H9 (cell line): ENCODE measurements around the gene BOD1L1. TPM values are rescaled to one million over a fixed set of nuclear protein-coding genes. Genes with fewer than 3 reads are reported as not detected.
A peak's percentile ranks its signal among the peaks of the same experiment; 100 is the strongest.

Experiments used
- DNase-seq: peaks from one replicate; pipeline ENCODE4 v3.0.0-alpha.2; 2017
- H2AFZ ChIP-seq: one replicate; pipeline ENCODE4 v1.6.1; 2013; ENCODE audit warnings: mild to moderate bottlenecking, low read length, control low read depth, moderate library complexity
- H2AK5ac ChIP-seq: 2 replicates; pipeline ENCODE4 v1.6.1; 2013; ENCODE audit warnings: low read length, control low read depth, mixed read lengths; ENCODE audit not compliant: insufficient read length
- H2BK120ac ChIP-seq: one replicate; pipeline ENCODE4 v1.6.1; 2013; ENCODE audit warnings: low read depth, mild to moderate bottlenecking, low read length, control low read depth, inconsistent platforms; ENCODE audit not compliant: poor library complexity, severe bottlenecking
- H2BK12ac ChIP-seq: 2 replicates; pipeline ENCODE4 v1.6.1; 2013; ENCODE audit warnings: low read length, control low read depth, mixed read lengths, low read depth; ENCODE audit not compliant: insufficient read length
- H2BK15ac ChIP-seq: 2 replicates; pipeline ENCODE4 v1.6.1; 2013; ENCODE audit warnings: low read depth, low read length, control low read depth
- H2BK20ac ChIP-seq: one replicate; pipeline ENCODE4 v1.6.1; 2013; ENCODE audit warnings: low read depth, mild to moderate bottlenecking, low read length, control low read depth, inconsistent platforms; ENCODE audit not compliant: poor library complexity, severe bottlenecking
- H2BK5ac ChIP-seq: 2 replicates; pipeline ENCODE4 v1.6.1; 2013; ENCODE audit warnings: low read length, control low read depth, mixed read lengths; ENCODE audit not compliant: insufficient read length
- H3K14ac ChIP-seq: 2 replicates; pipeline ENCODE4 v1.6.1; 2013; ENCODE audit warnings: low read length, control low read depth; ENCODE audit not compliant: insufficient read depth
- H3K18ac ChIP-seq: 2 replicates; pipeline ENCODE4 v1.6.1; 2013; ENCODE audit warnings: low read depth, mild to moderate bottlenecking, mixed read lengths, low read length, control low read depth; ENCODE audit not compliant: insufficient read length
- H3K23ac ChIP-seq: 2 replicates; pipeline ENCODE4 v1.6.1; 2013; ENCODE audit warnings: low read length, control low read depth, mixed read lengths, low read depth; ENCODE audit not compliant: insufficient read length
- H3K23me2 ChIP-seq: 2 replicates; pipeline ENCODE4 v1.6.1; 2013; ENCODE audit warnings: low read depth, mild to moderate bottlenecking, mixed read lengths, low read length, control low read depth; ENCODE audit not compliant: insufficient read length, poor library complexity, severe bottlenecking
- H3K27ac ChIP-seq: 2 replicates; pipeline ENCODE4 v1.5.1; 2013; ENCODE audit warnings: low read length, control low read depth, mixed read lengths, low read depth; ENCODE audit not compliant: insufficient read length
- H3K27me3 ChIP-seq: 2 replicates; pipeline ENCODE4 v1.6.1; 2013; ENCODE audit warnings: low read length, control low read depth, inconsistent platforms; ENCODE audit not compliant: insufficient read depth
- H3K4ac ChIP-seq: 2 replicates; pipeline ENCODE4 v1.6.1; 2013; ENCODE audit warnings: low read depth, mild to moderate bottlenecking, control low read depth, inconsistent platforms, low read length, moderate library complexity
- H3K4me1 ChIP-seq: 2 replicates; pipeline ENCODE4 v1.6.1; 2013; ENCODE audit warnings: low read length, control low read depth, inconsistent platforms; ENCODE audit not compliant: insufficient read depth
- H3K4me2 ChIP-seq: 2 replicates; pipeline ENCODE4 v1.6.1; 2013; ENCODE audit warnings: low read length, control low read depth, mixed read lengths; ENCODE audit not compliant: insufficient read length, insufficient read depth
- H3K56ac ChIP-seq: 2 replicates; pipeline ENCODE4 v1.6.1; 2013; ENCODE audit warnings: low read depth, mild to moderate bottlenecking, mixed read lengths, low read length, control low read depth; ENCODE audit not compliant: insufficient read length
- H3K79me1 ChIP-seq: 2 replicates; pipeline ENCODE4 v1.6.1; 2013; ENCODE audit warnings: low read depth, mild to moderate bottlenecking, moderate library complexity, low read length, control low read depth, inconsistent platforms; ENCODE audit not compliant: insufficient read depth, poor library complexity, severe bottlenecking
- H3K79me2 ChIP-seq: 2 replicates; pipeline ENCODE4 v1.6.1; 2013; ENCODE audit warnings: low read length, control low read depth, inconsistent platforms; ENCODE audit not compliant: insufficient read depth
- H3K9ac ChIP-seq: 2 replicates; pipeline ENCODE4 v1.6.1; 2013; ENCODE audit warnings: low read length, control low read depth, mixed read lengths; ENCODE audit not compliant: insufficient read length; ENCODE audit errors: extremely low read depth
- H3K9me3 ChIP-seq: one replicate; pipeline ENCODE4 v1.6.1; 2013; ENCODE audit warnings: low read depth, low read length, inconsistent platforms; ENCODE audit not compliant: control insufficient read depth
- H3T11ph ChIP-seq: one replicate; pipeline ENCODE4 v1.6.1; 2013; ENCODE audit warnings: mild to moderate bottlenecking, low read length, control low read depth, inconsistent platforms
- H4K20me1 ChIP-seq: one replicate; pipeline ENCODE4 v1.6.1; 2013; ENCODE audit not compliant: control insufficient read depth, insufficient read length, insufficient read depth
- H4K5ac ChIP-seq: 2 replicates; pipeline ENCODE4 v1.6.1; 2013; ENCODE audit warnings: low read depth, mild to moderate bottlenecking, mixed read lengths, low read length, control low read depth; ENCODE audit not compliant: insufficient read length
- H4K8ac ChIP-seq: replicated peaks from 2 replicates; pipeline ENCODE4 v1.6.1; 2013; ENCODE audit warnings: low read length, control low read depth, mixed read lengths, low read depth; ENCODE audit not compliant: insufficient read length
- H4K91ac ChIP-seq: 2 replicates; pipeline ENCODE4 v1.6.1; 2013; ENCODE audit warnings: low read depth, mild to moderate bottlenecking, moderate library complexity, mixed read lengths, low read length, control low read depth; ENCODE audit not compliant: insufficient read length
- H3K27ac Mint-ChIP-seq, 3 experiments: 2 replicates in 2 of 3; 3 replicates in 1 of 3; pipeline ENCODE4 v1.8.0; 2020 to 2021; ENCODE audit warnings: mixed read lengths in 3 of 3, mild to moderate bottlenecking in 1 of 3, moderate library complexity in 1 of 3
- H3K27me3 Mint-ChIP-seq: 2 replicates; pipeline ENCODE4 v1.8.0; 2021; ENCODE audit warnings: low read depth, mild to moderate bottlenecking, moderate library complexity, mixed read lengths
- H3K36me3 Mint-ChIP-seq, 3 experiments: 2 replicates in 2 of 3; 3 replicates in 1 of 3; pipeline ENCODE4 v1.8.0; 2020 to 2021; ENCODE audit warnings: low read depth in 3 of 3, mixed read lengths in 3 of 3; ENCODE audit not compliant: insufficient read depth in 1 of 3
- H3K4me1 Mint-ChIP-seq, 2 experiments: 2 replicates each; pipeline ENCODE4 v1.8.0; 2020; ENCODE audit warnings: mixed read lengths in 2 of 2
- H3K4me3 Mint-ChIP-seq, 2 experiments: 2 replicates in 1 of 2; 3 replicates in 1 of 2; pipeline ENCODE4 v1.8.0; 2020 to 2021; ENCODE audit warnings: mild to moderate bottlenecking in 2 of 2, mixed read lengths in 2 of 2, moderate library complexity in 1 of 2
- H3K9me3 Mint-ChIP-seq, 2 experiments: 2 replicates in 1 of 2; 3 replicates in 1 of 2; pipeline ENCODE4 v1.8.0; 2020; ENCODE audit warnings: mild to moderate bottlenecking in 2 of 2, mixed read lengths in 2 of 2, moderate library complexity in 1 of 2
- CTCF ChIP-seq: fragments of 200-600 bp; sonication (generic); conservative IDR thresholded peaks from 3 replicates; pipeline ENCODE4 v1.8.0; 2021; ENCODE audit warnings: antibody characterized with exemption, mild to moderate bottlenecking
- WGBS: extraction: QIAGEN DNeasy Blood & Tissue Kit; methylation state at CpG from one replicate; pipeline ENCODE4 v1.1.7; 2013; ENCODE audit warnings: missing lambda C conversion rate, low lambda C conversion rate, mixed read lengths; ENCODE audit not compliant: insufficient read length; ENCODE audit errors: extremely low coverage; 5-methylcytosine and 5-hydroxymethylcytosine counted together
- total RNA-seq: library from RNA; stranded (reverse); gene quantifications from 2 replicates; pipeline ENCODE4 v1.2.1, GENCODE V29; 2021

The BOD1L1 gene
- total RNA-seq, 1 experiment from 2014 or later: 37.8 TPM

GRCh38 chr4:13547485-13548041 lies 80.0 kb downstream of the BOD1L1 start:
- Histone ChIP-seq H4K5ac (no peak overlapping the region), H2BK120ac (no peak overlapping the region), H2BK20ac (no peak overlapping the region), H3K4ac (no peak overlapping the region), H4K20me1 (peaks cover 3% of the 10 kb centered on the region), H3K9me3 (no peaks in the 10 kb centered on the region), H3K27ac (no peak overlapping the region), H4K8ac (no peak overlapping the region), H2BK15ac (no peak overlapping the region), H3K14ac (no peak overlapping the region), H3K56ac (no peak overlapping the region), H3K9ac (no peak overlapping the region), H2BK5ac (no peak overlapping the region), H3K23me2 (peaks cover 25% of the 10 kb centered on the region), H3K27me3 (peaks cover 39% of the 10 kb centered on the region), H3K23ac (no peak overlapping the region), H2AFZ (no peak overlapping the region), H2AK5ac (no peak overlapping the region), H3K18ac (no peak overlapping the region), H3K79me2 (no peaks in the 10 kb centered on the region), H4K91ac (no peak overlapping the region), H3K4me2 (peak overlapping the region; percentile 72), H3K4me1 (no peaks in the 10 kb centered on the region), H3T11ph (no peak overlapping the region), H2BK12ac (no peak overlapping the region), H3K79me1 (no peaks in the 10 kb centered on the region)
- Mint-ChIP-seq H3K27ac (no peak overlapping the region), H3K36me3 (no peaks in the 10 kb centered on the region; a peak in 1 of 7 replicates), H3K27me3 (peaks cover 92% of the 10 kb centered on the region), H3K4me3 (peak overlapping the region; percentile 81 to 86), H3K9me3 (peaks cover 7 to 16% of the 10 kb centered on the region in 2 experiments), H3K4me1 (peaks cover 29 to 34% of the 10 kb centered on the region in 2 experiments)
- WGBS: no CpG with 5 or more reads among the region's 56 CpGs
- DNase-seq: no peak
- TF ChIP-seq CTCF: no peak
